Fibroblast of lung (primary cell): ENCODE data around the gene AKAP6. TPM values are rescaled to one million over a fixed set of nuclear protein-coding genes. Genes with fewer than 3 reads are reported as not detected.

Source experiments
- DNase-seq, 2 donors: peaks; one replicate each; pipeline versions ENCODE4 v3.0.0 to v3.0.0-alpha.2; 2010; ENCODE audit warnings: low read depth in 2 of 2
- H2AFZ ChIP-seq: 2 replicates; pipeline ENCODE4 v1.5.1; 2012; ENCODE audit warnings: low read length, control low read depth, inconsistent platforms
- H3K27ac ChIP-seq: 2 replicates; pipeline ENCODE4 v1.5.1; 2011; ENCODE audit warnings: low read length, control low read depth; ENCODE audit not compliant: insufficient read depth
- H3K27me3 ChIP-seq: 2 replicates; pipeline ENCODE4 v1.5.1; 2011; ENCODE audit warnings: mild to moderate bottlenecking, low read length; ENCODE audit not compliant: control insufficient read depth, insufficient read depth
- H3K36me3 ChIP-seq: 2 replicates; pipeline ENCODE4 v1.5.1; 2011; ENCODE audit warnings: low read length; ENCODE audit not compliant: control insufficient read depth, insufficient read depth
- H3K4me1 ChIP-seq: 2 replicates; pipeline ENCODE4 v1.5.1; 2011; ENCODE audit warnings: low read length; ENCODE audit not compliant: control insufficient read depth, insufficient read depth; ENCODE audit errors: extremely low read depth
- H3K4me2 ChIP-seq: 2 replicates; pipeline ENCODE4 v1.5.1; 2011; ENCODE audit warnings: low read length, control low read depth; ENCODE audit not compliant: insufficient read depth; ENCODE audit errors: extremely low read depth
- H3K4me3 ChIP-seq, 4 experiments: fragments of 200-600 bp in 1 of 4; sonication (generic) in 1 of 4; replicated peaks in 1 of 4; 2 replicates each; pipeline ENCODE4 v1.5.1; 2011 to 2016; ENCODE audit warnings: low read length in 4 of 4, low read depth in 3 of 4, mild to moderate bottlenecking in 3 of 4, control low read depth in 2 of 4, inconsistent platforms in 1 of 4, mixed read lengths in 1 of 4; ENCODE audit not compliant: insufficient read depth in 1 of 4; ENCODE audit errors: control extremely low read depth in 1 of 4
- H3K79me2 ChIP-seq: 2 replicates; pipeline ENCODE4 v1.5.1; 2012; ENCODE audit warnings: mild to moderate bottlenecking, low read length, inconsistent platforms; ENCODE audit not compliant: control insufficient read depth, insufficient read depth
- H3K9ac ChIP-seq: 2 replicates; pipeline ENCODE4 v1.5.1; 2011; ENCODE audit warnings: mild to moderate bottlenecking, low read length, control low read depth; ENCODE audit not compliant: insufficient read depth
- H3K9me3 ChIP-seq: 2 replicates; pipeline ENCODE4 v1.5.1; 2012; ENCODE audit warnings: low read depth, low read length; ENCODE audit not compliant: control insufficient read depth, insufficient read depth
- H4K20me1 ChIP-seq: 2 replicates; pipeline ENCODE4 v1.5.1; 2011; ENCODE audit warnings: low read length; ENCODE audit not compliant: control insufficient read depth, insufficient read depth; ENCODE audit errors: extremely low read depth
- CTCF ChIP-seq, 2 donors: IDR thresholded peaks in 1 of 2; conservative IDR thresholded peaks in 1 of 2; 1 replicate in 1 of 2; 2 replicates in 1 of 2; pipeline ENCODE4 v1.5.1; 2011 to 2012; ENCODE audit warnings: low read length in 2 of 2, control low read depth in 1 of 2, inconsistent platforms in 1 of 2, low read depth in 1 of 2, mild to moderate bottlenecking in 1 of 2
- EZH2 ChIP-seq: IDR thresholded peaks from 2 replicates; pipeline ENCODE4 v1.5.1; 2012; ENCODE audit warnings: low read length, control low read depth, mild to moderate bottlenecking; ENCODE audit errors: missing control alignments
- polyA plus RNA-seq, 2 donors: library from polyadenylated mRNA; depleted of rRNA in 1 of 2; stranded (reverse) in 1 of 2; unstranded in 1 of 2; fragments of >200 nt; gene quantifications; 2 replicates each; pipeline ENCODE4 v1.2.1, GENCODE V29; 2011 to 2012; ENCODE audit warnings: missing spikeins in 1 of 2
- total RNA-seq: library from RNA; depleted of rRNA; stranded (reverse); fragments of >200 nt; gene quantifications from 2 replicates; pipeline ENCODE4 v1.2.1, GENCODE V29; 2014

The AKAP6 gene
- total and polyA plus RNA-seq, 2 donors (not counting 1 experiment from before 2014, with no cell fraction given) = 3.3 to 10.9 TPM

- Histone ChIP-seq H3K27ac (no peak overlapping the region), H3K27me3 (no peaks in the 10 kb centered on the region), H3K9me3 (no peaks in the 10 kb centered on the region), H3K4me2 (no peak overlapping the region), H3K4me1 (no peaks in the 10 kb centered on the region), H3K4me3 (no peak overlapping the region), H3K79me2 (no peaks in the 10 kb centered on the region), H3K9ac (no peak overlapping the region), H3K36me3 (no peaks in the 10 kb centered on the region), H4K20me1 (no peaks in the 10 kb centered on the region), H2AFZ (no peak overlapping the region)
- peak; percentile 10 to 67 for DNase-seq
- TF ChIP-seq CTCF (conservative IDR thresholded peaks at IDR 0.05 in 1 of 2, IDR thresholded peaks at IDR 0.05 in 1 of 2; ENCODE audit: low read depth in 1 of 2, low read length in 2 of 2) (no peak), EZH2 (no peak)
Measured at GRCh38 chr14:32821964-32822653, 493.0 kb downstream of the AKAP6 start.

GRCh38 chr14:32823706-32824105 is 494.6 kb downstream of the AKAP6 start:
- H3K4me3 ChIP-seq = no peak overlapping the region

GRCh38 chr14:32824195-32824594 is 495.1 kb downstream of the AKAP6 start:
- H3K36me3 ChIP-seq = no peaks in the 10 kb centered on the region
- H2AFZ ChIP-seq = no peak overlapping the region
- DNase-seq = no peak
- H3K27me3 ChIP-seq = no peaks in the 10 kb centered on the region
- H3K4me2 ChIP-seq = no peak overlapping the region
- H3K4me3 ChIP-seq = no peak overlapping the region
- no peaks in the 10 kb centered on the region for H3K9me3 ChIP-seq
- H3K79me2 ChIP-seq = no peaks in the 10 kb centered on the region
- no peaks in the 10 kb centered on the region for H3K4me1 ChIP-seq
- H4K20me1 ChIP-seq = no peaks in the 10 kb centered on the region
- no peak overlapping the region for H3K9ac ChIP-seq
- H3K27ac ChIP-seq = no peak overlapping the region
- no peak for TF ChIP-seq EZH2
- TF ChIP-seq CTCF (conservative IDR thresholded peaks at IDR 0.05 in 1 of 2, IDR thresholded peaks at IDR 0.05 in 1 of 2; ENCODE audit: low read depth in 1 of 2, low read length in 2 of 2) = no peak

More at GRCh38 chr14:32823706-32824105, 494.6 kb downstream of the AKAP6 start:
- Histone ChIP-seq H3K4me1 (no peaks in the 10 kb centered on the region), H2AFZ (no peak overlapping the region), H3K27me3 (no peaks in the 10 kb centered on the region), H3K9ac (no peak overlapping the region), H3K4me2 (no peak overlapping the region), H3K36me3 (no peaks in the 10 kb centered on the region), H3K79me2 (no peaks in the 10 kb centered on the region), H3K9me3 (no peaks in the 10 kb centered on the region), H4K20me1 (no peaks in the 10 kb centered on the region), H3K27ac (no peak overlapping the region)
- no peak for DNase-seq
- TF ChIP-seq CTCF (conservative IDR thresholded peaks at IDR 0.05 in 1 of 2, IDR thresholded peaks at IDR 0.05 in 1 of 2; ENCODE audit: low read depth in 1 of 2, low read length in 2 of 2) (no peak), EZH2 (no peak)
